Left renal pelvis (tissue), 4 donors: ENCODE results near the gene FBXL17. TPM values are rescaled to one million over a fixed set of nuclear protein-coding genes. Genes with fewer than 3 reads are reported as not detected.
"Not testable (repeated sequence)": the region's sequence is repeated elsewhere in the genome, so short reads cannot be mapped to it uniquely, and the experiment has no call there.

Source experiments
- DNase-seq, 4 donors: peaks; one replicate each; pipeline ENCODE4 v3.0.0-alpha.2; 2013; ENCODE audit warnings: low read depth in 4 of 4, low spot score in 3 of 4
- polyA plus RNA-seq, 4 donors: library from polyadenylated mRNA; unstranded; fragments of 120-200 nt; gene quantifications; one replicate each; pipeline ENCODE4 v1.2.1, GENCODE V29; 2013; ENCODE audit not compliant: insufficient read length in 4 of 4

FBXL17 gene
- polyA plus RNA-seq, 4 donors = 21.3 to 35.3 (median 27.6) TPM

DNA sequence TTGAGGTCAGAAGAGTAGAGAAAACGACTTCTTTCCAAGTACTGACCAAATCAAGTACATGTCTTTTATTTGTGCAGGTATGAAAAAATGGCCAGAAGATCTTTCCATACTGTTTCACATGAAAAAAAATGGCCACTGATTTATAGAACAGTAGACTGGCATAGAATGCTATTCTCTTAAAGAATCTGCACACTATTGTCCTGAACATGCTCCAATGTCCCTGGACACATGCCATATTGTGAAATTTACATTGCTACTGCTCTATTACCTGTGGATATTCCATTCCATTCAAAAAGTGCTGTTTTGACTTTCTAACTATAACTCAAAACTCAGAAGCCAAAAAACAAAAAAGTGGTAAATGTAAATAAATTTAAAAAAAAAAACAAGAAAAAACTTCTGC is 60.6 kb downstream of the FBXL17 start:
- DNase-seq = no peak

DNA sequence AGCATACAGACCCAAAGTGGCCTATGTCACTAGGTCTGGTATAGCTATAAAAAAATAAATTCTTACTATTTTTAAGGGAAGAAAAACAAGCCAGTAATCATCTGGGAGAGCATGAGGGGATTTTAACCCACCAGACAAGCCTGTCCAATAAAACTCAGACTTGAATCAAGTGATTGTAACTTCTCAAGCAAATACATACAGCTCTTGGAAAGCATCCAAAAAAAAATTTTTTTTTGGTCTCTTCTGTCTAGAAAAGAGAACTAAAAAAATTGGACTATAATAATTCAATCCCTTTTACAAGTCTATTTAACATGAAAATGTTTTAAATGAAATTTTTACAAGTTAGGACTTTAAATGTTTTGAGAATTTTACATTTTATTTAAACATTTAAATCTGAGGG is 61.7 kb downstream of the FBXL17 start:
- no peak for DNase-seq

DNA sequence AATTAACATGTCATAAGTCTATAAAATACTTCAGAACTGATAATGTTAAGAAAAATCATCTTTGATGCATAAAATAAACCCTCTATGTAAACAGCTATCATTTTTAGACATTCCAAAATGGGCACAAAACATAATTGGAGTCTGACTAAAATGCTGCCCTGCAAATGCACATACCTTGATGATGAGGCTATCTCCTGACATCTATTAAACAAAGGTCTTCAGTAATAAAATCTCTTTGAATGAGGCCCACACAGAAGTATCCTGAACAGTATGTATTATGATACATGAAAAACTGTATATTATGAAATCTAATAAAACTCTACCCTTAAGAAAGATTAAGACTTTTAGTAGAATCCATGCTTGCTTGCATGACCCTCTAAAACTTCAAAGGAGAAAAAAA is 66.1 kb downstream of the FBXL17 start:
- DNase-seq = no peak

DNA sequence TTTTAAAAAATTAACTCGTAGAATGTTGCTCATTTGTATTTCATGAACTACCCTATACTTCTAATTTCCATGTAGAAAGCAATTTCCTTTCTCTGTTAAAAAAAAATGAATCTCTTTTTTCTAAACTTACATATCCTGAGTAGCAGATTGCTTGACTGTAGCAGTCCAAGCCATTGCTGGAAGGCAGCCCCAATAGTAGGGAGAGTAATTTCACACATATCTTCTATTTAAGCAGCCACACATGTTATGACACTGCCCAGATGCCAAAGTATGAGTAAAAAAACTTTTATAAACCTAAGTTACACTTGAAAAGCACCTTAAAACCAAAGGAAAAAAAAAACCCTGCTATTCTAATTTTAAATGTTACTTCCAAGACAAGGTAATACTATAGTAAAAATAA is 69.6 kb downstream of the FBXL17 start:
- DNase-seq = no peak

DNA sequence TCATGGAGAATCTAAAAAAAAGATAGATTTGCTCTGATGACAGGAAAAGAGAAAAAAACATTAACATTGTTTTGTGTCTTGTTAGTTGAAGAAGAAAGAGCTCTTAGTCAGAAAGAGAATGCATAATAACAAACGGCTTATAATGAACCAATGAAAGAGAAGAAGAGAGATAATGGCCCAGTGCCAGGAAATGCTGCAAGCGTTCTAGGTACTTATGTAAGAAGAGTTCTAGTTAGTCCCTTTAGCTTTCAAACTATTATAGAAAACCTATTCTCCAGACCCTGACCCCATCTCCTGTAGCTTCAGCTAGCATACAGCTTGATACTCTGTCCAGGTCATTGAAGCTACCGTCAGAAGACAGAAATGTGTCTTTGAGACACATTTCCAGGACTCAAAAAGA is 70.2 kb downstream of the FBXL17 start:
- DNase-seq = no peak

DNA sequence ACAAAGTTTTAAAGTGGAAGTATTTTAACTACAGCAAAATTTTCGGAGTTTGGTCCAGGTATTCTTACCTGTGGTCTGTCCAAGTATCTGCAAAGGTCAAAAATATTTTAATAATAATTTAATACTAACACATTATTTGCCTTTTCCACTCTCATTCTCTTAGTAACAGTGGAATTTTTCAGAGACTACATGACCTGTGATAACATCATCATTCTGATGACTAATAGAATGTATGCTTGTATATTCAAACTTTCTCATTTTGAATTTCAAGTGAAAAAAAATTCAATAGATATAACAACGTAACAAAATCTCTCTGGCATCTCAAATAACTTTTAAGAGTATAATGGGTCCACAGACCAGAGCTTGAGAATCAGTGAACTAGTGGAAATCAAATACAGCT is 78.3 kb downstream of the FBXL17 start:
- no peak for DNase-seq

DNA sequence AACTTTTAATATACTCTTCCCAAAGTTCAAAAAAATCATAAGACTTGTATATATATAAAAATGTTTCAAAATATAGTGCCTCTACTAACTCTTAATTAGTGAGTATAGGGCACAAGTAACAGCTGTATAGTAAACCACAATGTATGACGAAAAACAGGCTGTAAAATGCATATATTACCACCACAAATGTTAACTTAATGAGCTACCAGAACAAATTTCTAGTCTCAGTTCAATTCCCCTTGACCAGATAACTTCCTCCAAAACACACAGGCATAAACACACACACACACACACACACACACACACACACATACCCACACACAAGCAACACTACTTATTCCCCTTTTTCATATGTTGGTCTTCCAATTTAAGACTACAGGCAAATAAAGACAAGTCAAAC is 78.8 kb downstream of the FBXL17 start:
- no peak for DNase-seq

DNA sequence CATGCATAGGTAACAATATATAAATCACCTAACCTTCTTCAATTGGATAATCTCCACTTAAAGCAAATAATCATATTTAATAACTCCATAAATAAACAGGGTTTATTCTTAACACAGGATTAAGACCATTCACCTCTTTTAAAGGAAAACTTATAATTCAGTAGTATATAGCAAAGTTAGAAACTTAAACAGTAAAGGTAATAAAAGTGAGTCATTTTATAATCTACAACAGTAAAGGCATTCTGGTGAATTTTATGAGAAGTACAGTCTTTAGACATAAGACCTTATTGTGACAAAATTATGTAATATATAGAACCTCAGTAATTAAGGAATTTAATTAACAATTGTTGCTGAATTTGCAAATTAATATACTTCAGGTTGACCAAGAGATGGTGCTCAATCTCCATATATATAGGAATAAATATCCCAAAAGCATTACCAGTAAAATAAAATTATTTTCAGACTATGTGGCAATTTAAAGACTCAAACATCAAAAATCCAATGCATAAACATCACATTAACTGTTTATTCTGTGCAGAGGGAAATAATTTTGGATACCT is 84.8 kb downstream of the FBXL17 start:
- DNase-seq = no peak

DNA sequence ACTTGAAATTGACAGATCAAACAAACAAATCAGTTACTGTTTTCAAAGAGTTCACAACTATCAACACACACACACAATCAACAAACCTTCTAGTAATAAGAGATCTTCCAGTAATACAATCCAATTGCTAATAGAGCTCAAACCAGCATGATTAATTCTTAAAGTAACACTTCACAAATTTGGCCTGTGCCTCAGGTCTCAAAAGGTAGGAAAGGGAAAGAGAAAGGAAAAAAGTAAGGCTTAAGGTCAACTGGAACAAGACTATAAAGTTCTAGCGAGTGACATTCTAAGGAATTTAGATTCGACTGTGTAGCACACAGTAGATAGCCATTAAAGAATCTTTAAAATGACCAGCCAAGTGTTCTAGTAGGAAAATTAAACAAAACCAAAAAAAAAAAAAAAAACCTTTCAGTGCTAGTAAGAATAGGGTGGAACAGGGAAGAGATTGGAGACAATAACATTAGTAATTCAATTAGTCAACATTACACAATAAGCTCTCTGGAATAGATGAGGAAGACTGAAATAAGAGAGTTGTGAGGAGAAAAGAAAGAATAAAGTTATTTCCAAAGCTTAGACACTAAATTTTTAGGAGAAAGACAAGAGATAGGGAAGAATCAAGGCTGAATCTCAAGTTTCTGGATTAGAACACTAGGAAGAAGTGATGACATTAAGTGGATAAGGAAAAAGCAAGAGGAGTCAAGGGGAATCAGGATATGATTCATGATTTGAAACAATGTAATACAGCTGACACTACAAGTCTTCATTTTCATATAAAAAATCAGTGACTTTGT is 86.1 kb downstream of the FBXL17 start:
- DNase-seq = no peak

DNA sequence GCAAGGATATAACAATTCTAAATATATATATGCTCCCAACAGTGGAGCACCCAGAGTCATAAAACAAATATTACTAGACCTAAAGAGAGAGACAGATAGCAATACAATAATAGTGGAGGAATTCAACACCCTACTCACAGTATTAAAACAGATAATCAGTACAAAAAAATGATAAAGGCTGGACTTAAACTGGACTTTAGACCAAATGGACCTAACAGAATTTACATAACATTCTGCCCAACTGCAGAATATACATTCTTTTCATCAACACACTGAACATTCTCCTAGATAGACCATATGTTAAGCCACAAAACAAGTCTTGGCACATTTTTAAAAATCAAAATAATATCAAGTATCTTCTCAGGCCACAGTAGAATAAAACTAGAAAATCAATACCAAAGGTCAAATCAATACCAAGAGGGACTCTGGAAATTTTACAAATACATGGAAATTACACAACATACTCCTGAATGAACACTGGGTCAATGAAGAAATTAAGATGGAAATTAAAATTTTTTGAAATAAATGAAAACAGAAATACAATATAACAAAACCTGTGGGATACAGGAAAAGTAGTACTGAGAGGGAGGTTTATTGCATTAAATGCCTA is 100.8 kb downstream of the FBXL17 start:
- DNase-seq = no peak

DNA sequence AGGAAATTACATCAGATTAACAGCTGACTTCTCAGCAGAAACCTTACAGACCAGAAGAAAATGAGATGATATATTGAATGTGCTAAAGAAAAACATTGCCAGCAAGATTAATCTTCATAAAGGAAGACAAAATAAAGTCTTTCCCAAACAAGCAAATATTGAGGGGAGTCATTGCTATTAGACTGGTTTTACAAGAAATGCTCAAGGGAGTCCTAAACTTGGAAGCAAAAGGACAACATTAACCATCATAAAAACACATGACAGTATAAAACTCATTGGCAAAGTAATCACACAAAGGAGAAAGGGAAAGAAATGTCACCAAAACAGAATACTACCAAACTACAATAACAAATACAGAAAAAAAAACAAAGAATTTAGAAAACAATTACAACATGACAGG is 101.7 kb downstream of the FBXL17 start:
- no peak for DNase-seq

DNA sequence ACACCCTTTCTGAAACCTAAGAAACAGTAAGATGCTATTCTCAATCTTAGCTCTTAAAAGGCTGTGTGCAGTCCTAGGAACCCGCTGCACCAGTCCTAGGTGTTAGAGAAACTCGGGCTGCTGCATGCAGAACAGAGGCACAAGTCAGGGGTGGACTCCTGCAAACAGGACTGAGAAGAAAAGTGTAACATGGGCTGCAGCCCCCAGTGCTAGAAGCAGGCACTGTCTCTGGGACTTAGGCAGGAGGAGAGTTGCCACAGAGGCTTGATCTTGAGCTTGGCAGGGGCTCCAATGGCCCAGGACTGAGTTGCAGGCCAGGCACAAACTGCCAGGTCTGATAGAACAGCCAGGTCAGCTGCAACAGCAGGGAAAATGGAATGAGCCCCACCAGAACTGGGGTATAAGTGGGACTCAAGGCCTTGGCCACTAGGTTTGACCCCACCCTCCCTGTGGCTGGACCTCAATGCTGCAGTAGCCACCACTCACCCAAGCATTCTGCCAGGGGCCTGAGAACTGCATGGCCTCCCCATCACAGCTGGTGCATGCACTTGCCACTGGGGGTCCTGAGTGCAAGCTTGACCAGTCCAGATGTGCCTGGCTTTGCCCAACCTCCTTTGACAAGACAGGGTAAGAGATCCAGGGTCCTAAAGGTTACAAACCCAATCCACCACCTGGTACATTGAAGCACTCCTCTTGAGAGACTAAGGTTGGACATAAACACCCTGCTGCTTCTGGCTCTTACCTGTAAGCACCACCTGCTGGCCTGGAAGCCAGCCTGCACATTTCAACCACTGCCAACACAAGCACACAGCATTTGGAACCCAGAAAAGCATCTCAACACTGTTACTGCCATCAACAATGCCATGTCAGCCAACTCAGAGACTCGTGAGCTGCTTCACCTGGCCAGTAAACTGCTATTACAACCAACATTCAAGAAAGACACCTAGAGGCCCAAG is 103.3 kb downstream of the FBXL17 start:
- no peak for DNase-seq

DNA sequence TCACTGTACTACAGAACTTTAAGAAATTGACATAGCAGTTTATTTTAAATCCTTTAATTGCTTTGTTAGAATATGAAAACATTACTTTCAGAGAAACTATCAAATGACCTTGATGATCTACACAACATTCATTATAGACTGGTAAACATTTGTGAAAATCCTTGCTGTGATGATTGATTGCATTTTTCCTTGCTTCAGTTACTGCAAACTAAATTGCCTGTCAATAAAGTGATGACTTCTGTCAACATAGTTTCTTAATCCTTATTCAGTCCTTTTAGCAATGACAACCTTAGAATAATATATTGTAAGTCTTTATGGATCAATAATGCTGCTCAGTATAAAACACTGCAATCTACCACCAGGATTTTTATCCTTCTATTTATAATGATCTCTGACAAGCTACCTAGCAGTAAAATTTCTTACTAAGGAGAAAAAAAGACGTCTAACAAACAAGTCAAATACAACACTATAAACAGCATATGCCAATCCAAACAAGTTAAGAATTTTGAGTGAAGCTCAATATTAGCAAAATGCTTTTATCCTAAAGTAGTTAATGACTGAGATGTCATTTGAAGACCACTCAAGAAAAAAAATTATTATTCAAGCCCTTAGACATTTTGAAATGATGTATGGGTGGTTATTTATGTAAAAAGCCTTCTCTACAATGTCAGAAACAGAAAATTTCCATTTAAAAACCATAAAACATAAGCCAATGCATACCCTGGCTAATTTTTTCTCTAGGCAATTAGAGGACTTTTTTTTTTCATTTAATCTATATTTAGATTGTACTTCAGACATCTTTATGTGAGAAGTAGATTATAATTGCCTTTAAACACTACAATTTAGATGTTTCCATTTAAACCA is 105.5 kb downstream of the FBXL17 start:
- no peak for DNase-seq

DNA sequence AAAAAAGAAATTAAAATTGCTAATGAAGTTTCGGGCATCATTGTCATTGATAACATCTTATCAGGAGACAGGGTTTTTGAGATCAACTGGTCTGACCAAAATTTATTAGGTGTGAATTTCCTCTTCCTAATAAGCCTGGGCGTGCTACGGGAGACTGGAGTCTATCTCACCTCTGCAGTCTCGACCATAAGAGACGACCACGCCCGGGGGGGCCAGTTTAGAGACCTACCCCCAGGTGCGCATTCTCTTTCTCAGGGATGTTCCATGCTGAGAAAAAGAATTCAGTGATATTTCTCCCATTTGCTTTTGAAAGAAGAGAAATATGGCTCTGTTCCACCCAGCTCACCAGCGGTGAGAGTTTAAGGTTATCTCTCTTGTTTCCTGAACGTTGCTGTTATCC is 107.8 kb downstream of the FBXL17 start:
- not testable (repeated sequence) for DNase-seq

DNA sequence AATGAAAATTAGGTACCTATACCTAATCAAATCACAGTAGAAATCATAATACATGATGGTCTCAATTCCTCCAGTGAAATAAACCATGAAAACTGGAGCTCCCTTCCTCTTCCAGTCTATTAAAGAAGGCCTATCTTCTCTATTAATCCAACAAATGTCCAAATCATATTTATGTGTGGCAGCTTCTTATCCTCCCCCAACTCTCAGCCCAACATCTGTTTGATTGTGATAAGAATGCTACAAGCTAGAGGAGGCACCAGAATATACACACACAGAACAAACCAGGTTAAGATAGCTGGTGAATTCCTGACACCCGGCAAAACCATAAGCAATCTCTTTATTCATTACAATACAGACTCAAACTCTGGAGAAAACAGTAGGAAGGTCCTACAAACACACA is 110.8 kb downstream of the FBXL17 start:
- DNase-seq = no peak

DNA sequence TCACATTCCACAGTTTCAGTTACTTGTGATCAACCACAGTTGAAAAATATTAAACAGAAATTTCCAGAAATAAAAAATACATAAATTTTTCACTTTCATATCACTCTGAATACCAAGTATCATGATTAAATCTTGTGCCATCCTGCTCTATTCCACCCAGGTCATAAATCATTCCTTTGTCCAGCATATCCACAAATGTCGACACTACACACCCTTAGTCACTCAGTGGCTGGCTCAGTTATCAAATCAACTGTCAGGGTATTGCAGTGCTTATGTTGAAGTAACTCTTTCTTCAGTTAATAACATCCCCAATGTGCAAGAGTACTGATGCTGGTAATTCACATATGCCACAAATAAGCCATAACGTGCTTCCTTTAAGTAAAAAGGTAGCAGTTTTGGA is 115.7 kb downstream of the FBXL17 start:
- no peak for DNase-seq

DNA sequence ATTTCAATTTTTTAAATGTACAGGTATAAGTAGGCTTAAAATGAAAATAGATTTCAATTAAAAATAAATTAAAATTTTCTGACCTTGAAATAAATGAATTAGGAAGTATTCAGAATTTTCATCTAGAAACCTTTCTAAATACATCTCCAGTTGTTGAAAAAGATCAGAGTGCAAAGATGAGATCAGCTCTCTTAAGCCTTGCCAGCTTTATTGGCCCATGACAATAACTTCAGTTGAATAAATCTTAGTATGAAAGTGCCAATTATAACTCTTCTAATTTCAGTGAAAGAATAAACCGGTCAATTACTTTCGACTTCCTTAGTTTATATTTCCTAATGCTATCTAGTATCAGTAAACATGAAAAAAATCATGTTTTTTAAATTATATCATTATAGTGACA is 117.4 kb downstream of the FBXL17 start:
- no peak for DNase-seq

DNA sequence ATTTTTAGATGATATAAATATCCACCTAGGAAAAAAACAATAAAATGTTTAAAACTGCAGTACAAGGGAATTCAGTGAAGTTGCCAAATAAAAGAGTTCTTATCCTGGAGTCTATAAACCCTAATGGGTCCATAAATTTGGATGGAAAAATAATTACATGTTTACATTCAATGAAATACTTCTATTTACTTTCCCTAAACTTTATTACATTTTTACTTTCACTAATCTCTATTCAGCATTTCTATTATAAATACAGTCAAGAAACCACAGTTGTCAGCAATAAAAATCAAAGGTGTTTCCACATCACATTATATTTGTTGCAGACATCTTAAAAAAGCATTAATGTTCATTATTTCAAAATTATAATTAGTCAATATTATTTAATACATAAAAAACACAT is 118.6 kb downstream of the FBXL17 start:
- DNase-seq = no peak

DNA sequence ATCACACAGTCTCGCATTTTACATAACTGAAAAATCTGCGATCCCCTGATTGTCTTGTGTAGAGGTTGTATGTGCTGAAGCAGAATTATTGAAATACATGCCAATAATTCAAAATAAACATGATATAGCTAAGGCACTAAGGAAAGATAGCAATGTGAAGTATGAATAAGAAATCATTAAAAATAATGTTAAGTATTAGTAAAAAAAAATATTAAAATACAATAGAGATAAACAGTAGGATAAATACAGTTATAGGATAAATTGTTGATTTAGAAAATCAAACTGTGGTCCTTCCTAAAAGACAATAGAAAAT is 121.1 kb downstream of the FBXL17 start:
- DNase-seq = no peak

DNA sequence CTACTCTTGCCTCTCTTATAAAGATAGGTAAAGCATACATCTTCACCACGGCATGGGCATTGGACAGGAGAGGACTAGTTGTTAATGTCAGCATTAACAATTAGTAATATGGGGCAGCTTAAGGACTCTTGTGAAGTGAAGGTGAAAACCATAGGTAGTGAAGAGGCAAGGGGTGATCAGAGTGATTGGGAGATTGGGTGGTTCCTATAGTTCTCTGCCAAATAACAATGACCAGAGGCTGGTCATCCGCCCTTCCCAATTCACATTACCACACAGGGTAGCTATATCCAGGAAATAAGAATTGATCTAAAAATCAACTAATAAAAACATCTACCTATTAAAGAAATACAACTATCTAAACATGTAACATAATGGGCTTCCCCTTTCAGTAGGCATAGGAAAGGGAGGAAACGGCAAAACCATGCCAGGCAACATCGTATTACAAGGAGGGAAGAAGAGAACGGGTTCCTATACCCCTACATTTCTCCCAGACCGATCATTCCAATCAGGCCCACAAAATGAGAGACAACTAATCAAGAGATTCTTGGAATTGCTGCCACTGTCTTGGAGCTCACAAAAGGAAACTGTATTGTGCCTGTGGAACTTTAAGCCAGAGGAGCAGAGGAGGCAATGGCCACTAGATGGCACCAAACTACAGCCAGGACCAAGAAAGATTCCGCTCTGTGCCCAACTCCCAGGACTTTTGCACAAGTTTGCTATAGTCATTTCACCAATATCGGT is 121.6 kb downstream of the FBXL17 start:
- peak; percentile 39 to 67 (median 58) for DNase-seq
